ENCODE data around the gene HDGFL2.

HDGFL2 gene

DNA sequence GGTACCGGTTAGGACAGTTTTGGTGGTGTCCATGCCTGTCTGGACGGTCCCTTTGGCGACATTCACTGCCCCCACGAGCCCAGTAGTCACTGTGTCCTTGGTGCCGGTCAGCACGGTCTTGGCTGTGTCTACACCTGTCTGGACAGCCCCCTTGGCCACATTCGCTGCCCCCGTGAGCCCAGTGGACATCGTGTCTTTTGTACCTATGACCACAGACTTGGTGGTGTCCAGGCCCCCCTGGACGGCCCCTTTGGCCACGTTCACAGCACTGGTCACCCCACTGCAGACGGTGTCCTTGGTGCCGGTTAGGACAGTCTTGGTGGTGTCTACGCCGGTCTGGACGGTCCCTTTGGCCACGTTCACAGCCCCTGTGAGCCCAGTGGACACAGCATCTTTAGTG lies 40.0 kb downstream of the HDGFL2 start:
- DNase-seq (ENCODE audit: low read depth, low spot score) = no peak
- in situ Hi-C loops (cut with HindIII; ENCODE audit: low sequenced_read_pairs) = no loop called here
- H3K4me3 ChIP-seq (ENCODE audit: low read depth, low read length) = no peak overlapping the region
- no peak for TF ChIP-seq CTCF (IDR thresholded peaks at IDR 0.05; ENCODE audit: low read depth, low read length)

DNA sequence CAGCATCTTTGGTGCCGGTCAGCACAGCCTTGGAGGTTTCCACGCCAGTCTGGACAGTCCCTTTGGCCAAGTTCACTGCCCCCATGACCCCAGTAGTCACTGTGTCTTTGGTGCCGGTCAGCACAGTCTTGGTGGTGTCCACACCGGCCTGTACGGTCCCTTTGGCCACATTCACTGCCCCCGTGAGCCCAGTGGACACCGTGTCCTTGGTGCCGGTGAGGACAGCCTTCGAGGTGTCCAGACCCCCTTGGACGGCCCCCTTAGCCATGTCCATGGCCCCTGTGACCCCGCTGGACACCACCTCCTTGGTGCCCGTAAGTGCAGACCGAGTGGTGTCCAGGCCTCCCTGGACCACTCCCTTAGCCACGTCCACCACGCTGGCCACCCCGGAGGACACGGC lies 41.2 kb downstream of the HDGFL2 start:
- no peak overlapping the region for H3K4me3 ChIP-seq (ENCODE audit: low read depth, low read length)
- no peak for TF ChIP-seq CTCF (IDR thresholded peaks at IDR 0.05; ENCODE audit: low read depth, low read length)
- no peak for DNase-seq (ENCODE audit: low read depth, low spot score)
- in situ Hi-C loops (cut with HindIII; ENCODE audit: low sequenced_read_pairs) = no loop called here

DNA sequence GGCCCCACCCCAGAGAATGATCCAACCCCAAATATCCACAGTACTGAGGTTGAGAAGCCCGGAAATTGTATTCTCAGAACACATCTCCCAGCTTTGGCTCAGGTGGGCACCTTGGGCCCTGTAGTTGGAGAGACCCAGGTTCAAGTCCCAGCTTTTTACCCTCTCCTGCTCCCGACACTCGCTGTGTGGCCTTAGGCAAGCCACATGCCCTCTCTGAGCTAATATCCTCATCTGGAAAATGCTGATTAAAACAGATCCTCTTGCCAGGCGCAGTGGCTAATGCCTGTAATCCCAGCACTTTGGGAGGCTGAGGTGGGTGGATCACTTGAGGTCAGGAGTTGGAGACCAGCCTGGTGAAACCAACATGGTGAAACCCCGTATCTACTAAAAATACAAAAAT lies 43.6 kb downstream of the HDGFL2 start:
- in situ Hi-C loops (cut with HindIII; ENCODE audit: low sequenced_read_pairs) = no loop called here
- DNase-seq (ENCODE audit: low read depth, low spot score) = no peak
- no peak for TF ChIP-seq CTCF (IDR thresholded peaks at IDR 0.05; ENCODE audit: low read depth, low read length)
- no peak overlapping the region for H3K4me3 ChIP-seq (ENCODE audit: low read depth, low read length)

DNA sequence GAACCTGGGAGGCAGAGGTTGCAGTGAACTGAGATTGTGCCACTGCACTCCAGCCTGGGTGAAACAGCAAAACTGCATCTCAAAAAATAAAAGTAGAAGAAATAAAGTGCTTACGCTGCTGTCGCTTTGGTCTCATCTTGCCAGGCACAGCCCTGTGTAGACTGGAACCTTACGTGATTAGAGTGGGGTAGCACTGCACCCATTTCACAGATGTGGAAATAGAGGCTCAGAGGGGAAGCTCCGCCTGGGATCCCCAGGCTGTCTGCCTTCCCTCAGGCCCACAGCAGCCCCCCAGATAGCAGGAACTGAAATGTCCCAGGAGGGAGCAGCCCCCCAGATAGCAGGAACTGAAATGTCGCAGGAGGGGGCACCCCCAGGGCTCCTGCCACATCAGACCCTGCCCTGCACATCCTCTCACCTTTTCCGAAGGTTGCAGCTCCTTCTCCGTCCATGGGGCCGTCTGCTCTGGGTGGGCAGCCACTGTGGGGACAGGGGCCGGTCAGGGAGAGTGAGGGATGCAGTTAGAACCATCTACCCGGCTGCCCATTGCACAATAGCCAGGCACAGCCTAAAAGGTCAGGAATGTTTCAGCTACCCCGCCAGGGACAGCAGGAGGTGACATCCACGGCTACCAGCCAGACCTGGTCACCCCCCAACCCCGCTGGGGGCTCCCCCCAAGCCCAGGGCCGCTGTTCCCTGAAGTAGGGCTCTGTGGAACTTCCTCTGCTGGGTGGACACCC lies 44.3 kb downstream of the HDGFL2 start:
- in situ Hi-C loops (cut with HindIII; ENCODE audit: low sequenced_read_pairs) = no loop called here
- TF ChIP-seq CTCF (IDR thresholded peaks at IDR 0.05; ENCODE audit: low read depth, low read length) = no peak
- no peak overlapping the region for H3K4me3 ChIP-seq (ENCODE audit: low read depth, low read length)
- DNase-seq (ENCODE audit: low read depth, low spot score) = no peak

DNA sequence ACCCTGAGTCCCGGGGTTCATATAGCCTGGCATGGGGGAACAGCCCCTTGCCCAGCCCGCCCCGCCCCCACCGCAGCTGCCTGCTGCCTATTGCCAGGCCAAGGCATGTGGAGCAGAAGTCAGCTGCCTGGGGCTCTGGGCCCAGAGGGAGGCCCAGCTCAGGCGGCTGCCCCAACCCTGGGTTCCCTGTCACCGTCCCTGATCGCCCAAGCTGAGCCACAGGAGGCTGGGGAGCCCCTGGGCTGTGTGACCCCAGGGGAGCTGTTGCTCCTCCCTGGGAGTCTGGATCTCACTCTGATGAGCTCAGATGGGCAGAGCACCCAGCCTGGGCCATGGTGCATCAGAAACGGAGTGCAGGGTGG lies 44.8 kb downstream of the HDGFL2 start:
- H3K4me3 ChIP-seq (ENCODE audit: low read depth, low read length) = no peak overlapping the region
- no peak for TF ChIP-seq CTCF (IDR thresholded peaks at IDR 0.05; ENCODE audit: low read depth, low read length)
- in situ Hi-C loops (cut with HindIII; ENCODE audit: low sequenced_read_pairs) = no loop called here
- no peak for DNase-seq (ENCODE audit: low read depth, low spot score)

GRCh38 chr19:4517451-4518057 lies 45.5 kb downstream of the HDGFL2 start:
- DNase-seq (ENCODE audit: low read depth, low spot score) = no peak
- in situ Hi-C loops (cut with HindIII; ENCODE audit: low sequenced_read_pairs) = no loop called here

More at GRCh38 chr19:4517451-4518057, 45.5 kb downstream of the HDGFL2 start:
- TF ChIP-seq CTCF (IDR thresholded peaks at IDR 0.05; ENCODE audit: low read depth, low read length) = no peak
- H3K4me3 ChIP-seq (ENCODE audit: low read depth, low read length) = no peak overlapping the region

Measured in astrocyte of the spinal cord (primary cell).